ENCODE measurements around the gene ATP9B.

ATP9B gene

DNA sequence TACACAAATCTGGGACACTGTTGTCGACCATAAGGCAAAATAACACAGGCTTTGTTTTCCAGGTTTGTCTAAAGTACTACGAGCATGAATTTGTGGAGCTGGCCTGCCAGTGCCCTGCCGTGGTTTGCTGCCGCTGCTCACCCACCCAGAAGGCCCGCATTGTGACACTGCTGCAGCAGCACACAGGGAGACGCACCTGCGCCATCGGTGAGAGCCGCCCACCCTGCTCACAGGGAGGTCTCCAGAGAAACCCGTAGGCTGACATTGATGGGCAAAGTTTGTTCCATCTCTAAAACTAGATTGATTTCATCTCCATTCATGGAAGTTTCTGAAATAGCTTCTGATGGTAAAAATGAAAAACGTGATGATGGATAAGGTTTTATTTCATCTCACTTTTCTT lies 276.2 kb downstream of the ATP9B start:
- DNase-seq, result no peak
- intact Hi-C loops (cut with DNase I), result no loop called here

DNA sequence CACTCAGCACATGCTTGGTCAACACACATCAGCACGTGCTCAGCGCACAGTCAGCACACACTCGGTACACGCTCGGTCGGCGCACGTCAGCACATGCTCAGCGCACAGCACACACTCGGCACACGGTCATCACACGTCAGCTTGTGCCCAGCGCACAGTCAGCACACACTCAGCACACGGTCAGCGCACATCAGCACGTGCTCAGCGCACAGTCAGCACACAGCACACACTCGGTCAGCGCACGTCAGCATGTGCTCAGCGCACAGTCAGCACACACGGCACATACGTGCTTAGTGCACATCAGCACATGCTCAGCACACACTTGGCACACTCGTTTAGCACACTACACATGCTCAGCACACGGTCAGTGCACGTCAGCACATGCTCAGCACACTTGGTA lies 276.8 kb downstream of the ATP9B start:
- intact Hi-C loops (cut with DNase I), result no loop called here
- DNase-seq, result no peak

DNA sequence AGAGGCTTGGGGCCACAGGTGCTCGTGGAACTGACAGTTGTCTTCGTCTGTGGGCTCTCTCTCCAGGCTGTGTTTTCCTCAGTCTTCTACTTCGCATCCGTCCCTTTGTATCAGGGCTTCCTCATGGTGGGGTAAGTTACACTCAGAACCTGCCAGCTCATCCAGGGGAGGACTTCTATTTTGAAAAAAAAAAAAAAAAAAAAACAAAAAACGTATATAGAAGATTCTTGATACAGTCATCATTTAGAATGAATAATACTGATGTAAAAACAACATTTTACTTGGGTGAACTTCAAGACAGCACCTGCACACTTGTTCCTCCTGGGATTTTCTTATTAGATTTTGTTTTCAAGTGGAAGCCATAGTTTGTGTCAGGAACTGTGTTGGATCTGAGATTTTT lies 278.9 kb downstream of the ATP9B start:
- no peak for DNase-seq
- intact Hi-C loops (cut with DNase I), result no loop called here

DNA sequence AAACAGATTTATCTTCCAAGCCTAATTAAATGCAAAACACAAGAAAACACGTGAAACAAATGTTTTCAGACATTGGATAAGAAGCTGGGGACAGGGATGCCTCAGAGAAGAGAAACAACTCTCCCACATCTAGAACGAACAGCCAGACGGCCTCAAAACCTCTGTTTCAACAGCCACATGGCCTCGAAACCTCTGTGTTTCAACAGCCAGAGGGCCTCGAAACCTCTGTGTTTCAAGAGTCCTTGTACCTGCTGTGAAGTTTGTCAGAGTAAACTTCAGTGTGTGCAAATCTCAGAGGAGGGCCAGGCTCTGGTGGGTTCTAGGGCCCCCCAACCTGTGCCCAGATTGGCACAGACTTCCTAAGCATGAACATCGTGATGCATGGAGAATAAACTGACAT lies 283.2 kb downstream of the ATP9B start:
- no peak for DNase-seq
- intact Hi-C loops (cut with DNase I), result no loop called here

DNA sequence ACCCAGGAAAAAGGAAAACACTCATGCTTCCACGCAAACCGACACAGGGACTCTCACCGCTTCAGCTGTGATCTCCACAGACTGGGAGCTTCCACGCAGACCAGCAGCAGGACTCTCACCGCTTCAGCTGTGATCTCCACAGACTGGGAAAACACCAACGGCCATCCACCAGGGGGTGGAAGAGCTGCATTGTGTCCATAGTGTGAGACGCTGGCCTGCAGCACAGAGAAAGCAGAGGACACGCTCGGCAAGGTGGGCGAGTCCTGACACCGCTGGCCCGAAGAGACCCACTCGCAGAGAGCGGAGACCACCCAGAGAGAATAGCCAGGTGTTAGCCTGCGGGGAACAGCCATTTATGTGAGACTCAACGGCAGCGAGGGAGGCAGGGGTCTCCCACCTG lies 284.1 kb downstream of the ATP9B start:
- DNase-seq, result peak in 6 of 10 donors; percentile 22 to 92 (median 59)
- intact Hi-C loops (cut with DNase I), result no loop called here

DNA sequence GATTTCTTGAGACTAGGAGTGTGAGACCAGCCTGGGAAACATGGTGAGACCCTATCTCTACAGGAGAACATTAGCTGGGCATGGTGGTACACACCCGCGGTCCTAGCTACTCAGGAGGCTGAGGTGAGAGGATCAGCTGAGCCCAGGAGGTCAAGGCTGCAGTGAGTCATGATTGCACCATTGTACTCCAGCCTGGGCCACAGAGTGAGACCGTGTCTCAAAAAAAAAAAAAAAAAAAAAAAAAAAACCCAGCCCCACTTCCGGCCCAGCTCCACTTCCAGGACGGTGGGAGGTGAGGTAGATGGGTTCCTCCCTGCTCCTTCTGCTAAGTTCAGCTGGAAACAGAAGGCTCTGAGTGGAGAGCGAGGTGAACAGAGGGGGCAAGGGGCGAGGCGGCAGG lies 285.2 kb downstream of the ATP9B start:
- intact Hi-C loops (cut with DNase I), result no loop called here
- no peak for DNase-seq

DNA sequence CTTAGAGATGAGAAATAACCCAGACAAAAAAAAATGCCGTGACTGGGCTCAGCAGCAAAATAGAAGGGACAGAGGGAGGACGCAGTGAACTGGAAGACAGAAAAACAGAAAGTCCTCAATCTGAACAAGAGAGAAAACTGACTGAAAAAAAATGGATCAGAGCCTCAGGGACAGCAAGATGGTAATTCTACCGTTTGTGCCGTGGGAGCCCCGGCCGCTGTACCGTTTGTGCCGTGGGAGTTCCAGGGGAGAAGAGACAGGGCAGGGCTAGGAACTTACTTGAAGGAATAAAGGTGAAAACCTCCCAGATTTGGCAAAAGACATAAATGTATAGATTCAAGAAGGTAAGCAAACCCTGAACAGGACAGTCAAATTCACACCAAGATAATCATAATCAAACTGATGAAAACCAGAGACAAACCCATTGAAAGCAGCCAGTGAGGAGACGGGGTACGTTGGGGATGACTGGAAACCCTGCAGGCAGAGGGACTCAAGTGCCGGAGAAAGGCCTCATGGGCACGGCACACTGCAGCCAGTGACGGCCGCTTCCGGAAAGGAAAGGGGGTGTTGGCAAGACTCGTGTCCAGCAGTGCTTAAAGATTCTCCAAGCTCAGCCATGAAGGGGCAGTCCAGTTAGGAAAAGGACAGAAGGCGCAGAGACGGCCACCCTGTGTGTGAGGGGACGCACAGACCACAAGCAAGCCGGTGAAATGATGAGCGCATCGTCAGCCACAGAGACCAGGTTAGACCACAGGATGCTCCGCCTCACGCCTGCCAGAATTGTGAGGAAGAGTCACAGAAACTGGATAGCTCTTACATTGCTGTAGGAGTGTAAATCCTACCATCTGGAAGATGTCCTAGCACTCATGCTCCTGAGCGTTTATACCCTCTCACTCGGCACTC lies 286.5 kb downstream of the ATP9B start:
- intact Hi-C loops (cut with DNase I), result no loop called here

DNA sequence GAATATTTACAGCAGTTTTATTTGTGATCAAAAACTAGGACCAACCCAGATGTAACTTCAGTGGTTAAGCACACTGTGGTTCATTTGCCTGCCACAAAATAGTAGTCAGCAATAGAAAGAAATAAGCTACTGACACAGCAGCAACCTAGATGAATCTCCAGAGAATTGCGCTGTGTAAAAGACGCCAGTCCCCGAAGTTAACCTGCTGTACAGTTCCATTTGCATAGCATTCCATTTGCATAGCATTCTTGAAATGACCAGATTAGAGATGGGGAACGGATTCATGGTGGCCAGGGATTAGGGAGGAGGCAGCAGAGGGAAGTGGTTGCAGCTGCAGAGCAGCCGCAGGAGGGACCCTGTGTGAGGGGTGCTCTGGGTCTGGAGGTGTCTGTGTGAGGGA lies 287.2 kb downstream of the ATP9B start:
- DNase-seq, result no peak
- intact Hi-C loops (cut with DNase I), result no loop called here

More for the DNA sequence above, 286.5 kb downstream of the ATP9B start:
- peak in 3 of 10 donors; percentile 23 to 85 (median 60) for DNase-seq

DNA sequence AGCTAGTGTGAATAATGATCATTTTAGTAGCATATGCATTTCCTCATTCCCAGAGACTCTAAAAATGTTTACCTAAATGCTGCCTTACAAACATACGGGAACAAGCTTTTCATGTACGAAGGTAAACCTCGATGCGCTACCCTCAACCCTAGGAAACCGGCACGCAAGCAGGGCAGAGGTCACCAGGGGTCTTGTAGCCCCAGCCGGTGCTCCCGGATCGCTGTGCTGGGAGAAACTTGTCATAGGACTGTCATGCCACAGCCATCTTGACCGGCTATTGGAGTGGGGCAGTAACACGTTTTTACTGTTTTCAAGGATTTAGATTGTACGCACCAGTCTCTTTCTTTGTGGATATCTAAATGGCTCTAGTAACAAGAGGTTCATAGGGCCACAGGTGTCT lies 291.7 kb downstream of the ATP9B start:
- intact Hi-C loops (cut with DNase I), result no loop called here
- no peak for DNase-seq

DNA sequence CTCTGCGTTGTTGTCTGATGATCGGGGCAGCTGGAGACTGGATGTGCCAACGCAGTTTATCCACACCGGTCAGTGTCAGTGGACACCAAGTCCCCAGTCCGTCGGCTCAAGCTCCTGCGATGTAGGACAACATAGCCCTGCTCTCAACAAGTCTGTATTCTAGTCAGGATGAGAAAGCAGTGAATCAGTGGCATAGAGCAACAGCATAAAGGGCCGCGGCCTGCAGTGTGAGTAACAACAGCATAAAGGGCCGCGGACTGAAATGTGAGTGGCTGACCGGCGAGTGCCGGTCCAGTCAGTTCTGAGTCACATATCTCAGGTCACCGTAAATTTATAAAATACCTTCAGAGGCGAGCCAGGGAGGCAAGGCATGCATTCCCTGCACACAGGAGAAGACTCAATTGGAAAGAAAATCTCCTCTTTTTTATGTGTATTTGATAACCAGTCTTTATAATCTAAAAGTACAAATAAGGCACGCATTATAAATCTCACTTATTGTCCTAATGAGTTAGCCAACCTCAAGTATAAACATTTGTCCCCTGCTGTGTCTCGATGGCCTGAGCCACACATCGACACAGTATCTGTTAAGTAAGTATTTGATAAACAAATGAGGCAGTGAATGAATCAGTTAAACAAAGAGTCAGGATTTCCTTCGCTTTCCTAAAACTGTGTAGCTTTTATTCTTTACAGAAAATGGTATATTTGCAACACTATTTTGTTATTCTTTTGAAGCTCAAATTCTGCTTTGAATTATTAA lies 292.8 kb downstream of the ATP9B start:
- no peak for DNase-seq
- intact Hi-C loops (cut with DNase I), result no loop called here

DNA sequence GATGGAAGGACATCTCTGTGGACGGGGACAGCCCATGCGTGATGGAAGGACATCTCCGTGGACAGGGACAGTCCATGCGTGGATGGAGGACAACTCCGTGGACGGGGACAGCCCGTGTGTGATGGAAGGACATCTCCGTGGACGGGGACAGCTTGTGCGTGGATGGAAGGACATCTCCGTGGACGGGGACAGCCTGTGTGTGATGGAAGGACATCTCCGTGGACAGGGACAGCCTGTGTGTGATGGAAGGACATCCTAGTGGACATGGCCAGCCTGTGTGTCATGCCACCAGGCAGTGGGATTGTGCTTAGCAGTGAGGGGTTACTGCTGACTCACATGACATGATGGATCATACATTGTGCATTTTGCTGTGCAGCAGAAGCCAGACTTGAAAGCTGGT lies 296.5 kb downstream of the ATP9B start:
- DNase-seq, result peak in 1 of 10 donors; percentile 52
- intact Hi-C loops (cut with DNase I), result no loop called here

DNA sequence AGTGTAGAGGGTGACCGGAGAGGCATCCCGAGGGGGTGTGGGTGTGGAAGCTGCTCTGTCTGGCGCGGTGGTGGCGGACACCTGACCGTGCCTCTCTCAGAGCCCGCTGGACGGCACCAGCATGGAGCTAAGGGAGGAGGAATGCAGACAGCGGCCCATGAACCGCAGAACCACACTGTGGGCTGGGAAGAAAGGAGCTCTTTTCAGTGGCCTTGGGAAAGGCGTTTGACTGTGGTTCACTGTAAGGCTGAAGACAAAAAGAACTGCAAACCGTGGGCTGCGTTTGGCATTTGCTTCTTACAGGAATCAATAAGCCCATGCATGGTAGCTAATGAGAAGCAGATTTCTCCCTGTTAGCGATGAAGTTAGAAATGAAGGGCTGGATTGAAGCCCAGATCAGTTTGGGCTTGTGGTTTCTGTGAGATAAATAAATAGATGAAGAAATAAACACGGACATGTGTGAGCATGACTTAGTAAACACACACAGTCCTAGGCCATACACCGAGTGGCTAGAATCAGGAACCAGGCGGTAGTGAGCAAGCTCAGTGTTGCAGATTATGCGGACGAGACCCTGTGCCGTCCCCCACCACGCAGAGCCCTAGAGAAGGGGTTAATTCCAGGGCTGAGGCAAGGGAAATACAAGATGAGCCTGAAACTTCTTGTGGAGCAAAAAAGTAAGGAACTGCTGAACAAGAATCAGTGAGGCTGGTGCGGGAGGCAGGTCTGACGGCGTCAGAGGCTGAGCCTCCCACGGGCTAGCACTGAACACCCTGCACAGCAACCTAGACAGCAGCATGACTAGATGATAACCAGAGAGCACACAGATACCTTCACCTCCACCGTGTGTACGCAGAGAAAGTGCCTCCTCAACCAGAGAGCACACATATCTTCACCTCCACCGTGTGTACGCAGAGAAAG lies 297.2 kb downstream of the ATP9B start:
- intact Hi-C loops (cut with DNase I), result no loop called here

DNA sequence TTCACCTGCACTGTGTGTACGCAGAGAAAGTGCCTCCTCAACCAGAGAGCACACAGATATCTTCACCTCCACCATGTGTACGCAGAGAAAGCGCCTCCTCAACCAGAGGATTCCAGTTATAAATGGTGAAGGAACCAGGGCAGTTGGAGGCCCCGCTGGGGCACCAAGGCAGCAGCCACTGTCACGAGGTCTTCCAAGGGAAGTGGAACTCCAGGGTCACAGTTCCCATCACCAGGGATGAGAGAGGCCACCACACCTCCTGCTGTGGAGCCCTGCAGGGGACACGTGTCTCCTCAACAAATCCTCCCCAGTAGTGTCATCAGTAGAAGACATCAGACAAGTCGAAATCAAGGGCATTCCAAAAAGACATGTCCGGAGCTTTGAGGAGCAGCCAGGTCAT lies 298.3 kb downstream of the ATP9B start:
- no peak for DNase-seq
- intact Hi-C loops (cut with DNase I), result no loop called here

More for the DNA sequence above, 297.2 kb downstream of the ATP9B start:
- DNase-seq, result no peak

DNA sequence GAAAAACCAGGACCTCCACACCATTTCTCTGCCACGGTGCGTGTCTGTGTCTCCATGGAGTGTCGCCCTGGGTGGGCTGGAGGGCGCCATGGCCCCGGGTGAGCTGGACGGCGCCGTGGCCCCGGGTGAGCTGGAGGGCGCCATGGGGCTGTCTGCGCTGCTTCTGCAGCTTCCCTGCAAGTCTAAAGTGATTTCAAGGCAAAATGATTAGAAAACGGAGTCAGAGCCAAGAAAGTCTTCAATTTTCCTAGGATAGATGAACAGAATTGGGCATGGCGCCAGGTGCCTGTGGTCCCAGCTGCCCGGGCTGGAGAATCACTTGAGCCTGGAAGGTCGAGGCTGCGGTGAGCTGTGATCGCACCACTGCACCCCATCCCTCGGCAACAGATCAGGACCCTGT lies 298.8 kb downstream of the ATP9B start:
- intact Hi-C loops (cut with DNase I), result no loop called here
- no peak for DNase-seq

DNA sequence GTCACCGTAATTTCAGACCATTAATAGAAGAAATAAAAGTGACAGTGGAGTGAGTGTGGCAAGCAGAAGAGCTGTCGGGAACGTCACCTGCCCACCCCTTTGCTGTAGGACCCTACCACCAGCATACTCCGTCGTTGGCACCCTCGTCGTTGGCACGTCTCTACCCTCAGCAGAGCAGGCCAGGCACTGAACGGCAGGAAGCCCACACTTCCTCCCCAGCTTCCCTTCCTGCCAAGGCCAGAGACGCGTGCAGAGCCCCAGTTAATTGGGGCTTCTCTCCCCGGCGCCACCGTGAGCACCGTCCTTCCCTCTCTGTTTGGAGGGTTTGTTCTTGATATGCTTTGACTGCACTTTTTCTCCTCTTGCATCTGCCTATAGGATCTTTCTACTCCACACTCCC lies 299.5 kb downstream of the ATP9B start:
- DNase-seq, result no peak
- intact Hi-C loops (cut with DNase I), result no loop called here

DNA sequence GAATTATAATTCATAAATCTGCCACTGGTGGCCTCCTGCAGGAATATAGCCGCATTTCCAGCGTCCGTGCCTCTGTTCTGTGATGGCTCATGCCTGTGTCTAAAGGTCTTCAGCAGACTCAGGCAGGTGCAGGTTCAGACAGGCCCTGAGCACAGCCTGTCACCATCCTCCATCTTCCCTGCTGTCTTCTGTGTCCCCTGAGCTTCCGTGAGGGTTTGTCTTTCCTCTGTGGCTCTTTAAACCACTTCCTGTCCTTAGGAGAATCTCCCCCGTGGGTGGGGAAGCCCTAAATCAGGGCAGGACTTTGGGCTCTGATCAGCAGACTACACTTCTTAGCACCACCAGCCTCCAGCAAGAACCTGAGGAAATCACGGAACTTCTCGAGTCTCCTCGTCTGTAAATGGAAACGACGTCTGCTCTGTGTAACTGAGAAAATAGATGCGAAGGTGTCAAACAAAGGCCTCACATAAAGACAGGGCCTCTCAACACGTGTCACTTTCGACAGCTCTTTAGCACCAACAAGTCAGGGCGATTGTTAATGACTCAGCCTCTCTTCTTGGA lies 302.4 kb downstream of the ATP9B start:
- no peak for DNase-seq
- intact Hi-C loops (cut with DNase I), result no loop called here

DNA sequence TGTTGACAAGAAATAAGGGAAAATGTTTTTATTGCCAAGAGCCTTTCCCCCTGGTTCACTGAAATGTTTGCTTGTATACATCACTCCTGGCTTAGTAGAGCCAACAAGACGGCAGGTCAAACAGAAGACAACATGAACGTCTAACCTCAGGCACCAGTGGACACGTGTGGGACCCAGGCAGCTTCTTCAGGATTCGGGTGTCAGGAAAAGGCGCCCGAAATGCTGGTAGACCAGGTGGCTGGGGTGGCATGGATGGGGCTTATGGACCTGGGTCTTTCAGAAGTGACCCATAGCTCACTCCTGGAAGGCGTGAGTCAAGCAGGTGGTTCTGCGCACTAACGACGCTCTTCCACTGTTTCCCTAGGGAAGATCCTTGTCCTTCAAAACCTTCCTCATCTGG lies 303.3 kb downstream of the ATP9B start:
- intact Hi-C loops (cut with DNase I), result no loop called here
- peak in 2 of 10 donors; percentile 45 to 66 for DNase-seq

DNA sequence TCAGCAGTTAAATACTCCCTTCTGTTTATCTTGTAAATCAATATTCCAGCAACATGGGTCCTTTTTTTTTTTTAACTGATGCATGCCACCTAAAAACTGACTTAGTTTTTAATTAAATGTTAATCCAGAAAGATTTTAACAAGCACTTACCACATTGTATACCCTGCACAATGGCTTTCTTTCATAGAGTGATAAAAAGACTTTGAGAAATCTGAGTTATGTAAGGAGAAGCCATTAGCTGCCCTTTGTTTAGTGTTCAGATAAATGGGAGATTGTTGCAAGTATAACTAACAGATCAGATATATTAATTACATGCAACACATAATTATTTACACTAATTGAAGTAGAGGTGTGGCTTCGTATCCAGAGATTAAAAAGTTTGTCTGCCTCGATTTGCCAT lies 303.8 kb downstream of the ATP9B start:
- no peak for DNase-seq
- intact Hi-C loops (cut with DNase I), result no loop called here

DNA sequence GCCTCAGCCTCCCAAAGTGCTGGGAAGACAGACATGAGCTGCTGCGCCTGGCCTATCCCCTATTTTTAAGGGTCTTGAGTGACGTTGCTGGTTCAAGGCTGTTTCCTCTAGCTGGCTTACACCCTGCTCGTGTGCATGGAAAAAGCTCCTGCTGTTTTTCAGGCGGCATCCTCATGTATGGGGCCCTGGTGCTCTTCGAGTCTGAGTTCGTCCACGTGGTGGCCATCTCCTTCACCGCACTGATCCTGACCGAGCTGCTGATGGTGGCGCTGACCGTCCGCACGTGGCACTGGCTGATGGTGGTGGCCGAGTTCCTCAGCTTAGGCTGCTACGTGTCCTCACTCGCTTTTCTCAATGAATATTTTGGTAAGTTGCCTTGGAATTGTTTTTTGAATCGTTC lies 304.5 kb downstream of the ATP9B start:
- intact Hi-C loops (cut with DNase I), result no loop called here
- DNase-seq, result peak in 1 of 10 donors; percentile 59

DNA sequence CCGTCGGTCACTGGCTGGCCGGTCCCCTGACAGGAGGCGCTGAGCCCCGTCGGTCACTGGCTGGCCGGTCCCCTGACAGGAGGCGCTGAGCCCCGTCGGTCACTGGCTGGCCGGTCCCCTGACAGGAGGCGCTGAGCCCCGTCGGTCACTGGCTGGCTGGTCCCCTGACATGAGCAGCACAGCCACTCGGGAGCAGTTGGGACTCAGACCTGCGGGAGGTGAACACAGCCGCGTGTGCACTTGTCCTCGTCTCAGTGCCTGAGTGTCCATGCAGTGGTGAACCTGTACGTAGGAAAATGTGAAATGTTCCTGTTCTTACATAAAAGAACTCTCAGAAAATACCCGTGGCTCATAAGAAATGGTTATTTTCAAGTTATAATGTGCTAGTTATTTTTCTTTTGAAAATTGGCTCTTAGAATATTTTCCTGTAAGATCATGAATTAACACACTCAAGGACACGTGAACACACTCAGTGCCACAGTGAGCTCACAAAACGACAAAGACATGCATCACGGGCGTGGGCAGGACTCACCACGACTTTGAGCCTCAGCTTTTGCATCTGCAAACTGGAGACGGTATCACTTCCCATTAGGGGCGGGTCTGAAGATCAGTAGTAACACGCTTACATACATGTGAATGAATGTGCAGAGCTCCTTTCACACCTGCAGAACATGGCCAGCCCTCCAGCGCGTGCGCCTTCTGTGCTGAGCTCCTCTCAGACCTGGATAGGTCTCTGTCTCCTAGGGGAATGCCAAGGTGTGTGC lies 305.4 kb downstream of the ATP9B start:
- DNase-seq, result peak in 1 of 10 donors; percentile 22
- intact Hi-C loops (cut with DNase I), result no loop called here

Data from posterior cingulate gyrus (tissue), 11 donors.